ENCODE results near the gene RIC8B. TPM values are rescaled to one million over a fixed set of nuclear protein-coding genes. Genes with fewer than 3 reads are reported as not detected.

The RIC8B gene
- total RNA-seq, 1 donor from 2014 or later = 22.1 TPM

GRCh38 chr12:106907411-106907810 is 132.9 kb downstream of the RIC8B start:
- Mint-ChIP-seq H3K9me3 (peaks cover 5% of the 10 kb centered on the region), H3K36me3 (no peaks in the 10 kb centered on the region), H3K4me1 (ENCODE audit: unreplicated experiment) (peaks cover 9% of the 10 kb centered on the region), H3K4me3 (no peak overlapping the region), H3K27me3 (peaks cover 26% of the 10 kb centered on the region), H3K27ac (no peak overlapping the region)
- DNase-seq (ENCODE audit: extremely low spot score, unreplicated experiment) = no peak
- peak; percentile 41 for TF ChIP-seq CTCF (conservative IDR thresholded peaks at IDR 0.05)

GRCh38 chr12:106907846-106908245 is 133.4 kb downstream of the RIC8B start:
- Mint-ChIP-seq H3K27ac (no peak overlapping the region), H3K27me3 (peaks cover 22% of the 10 kb centered on the region), H3K4me1 (ENCODE audit: unreplicated experiment) (peaks cover 6% of the 10 kb centered on the region), H3K9me3 (peaks cover 5% of the 10 kb centered on the region), H3K4me3 (no peak overlapping the region), H3K36me3 (no peaks in the 10 kb centered on the region)
- TF ChIP-seq CTCF (conservative IDR thresholded peaks at IDR 0.05) = no peak
- DNase-seq (ENCODE audit: extremely low spot score, unreplicated experiment) = no peak

GRCh38 chr12:106908561-106908960 is 134.1 kb downstream of the RIC8B start:
- no peak overlapping the region for H3K4me3 Mint-ChIP-seq
- no peak for DNase-seq (ENCODE audit: extremely low spot score, unreplicated experiment)
- no peak overlapping the region for H3K27ac Mint-ChIP-seq
- H3K9me3 Mint-ChIP-seq = peaks cover 5% of the 10 kb centered on the region
- no peaks in the 10 kb centered on the region for H3K36me3 Mint-ChIP-seq
- peaks cover 15% of the 10 kb centered on the region for H3K27me3 Mint-ChIP-seq
- no peak for TF ChIP-seq CTCF (conservative IDR thresholded peaks at IDR 0.05)
- no peaks in the 10 kb centered on the region for H3K4me1 Mint-ChIP-seq (ENCODE audit: unreplicated experiment)

GRCh38 chr12:106910202-106910601 is 135.7 kb downstream of the RIC8B start:
- TF ChIP-seq CTCF (conservative IDR thresholded peaks at IDR 0.05) = no peak
- Mint-ChIP-seq H3K4me1 (ENCODE audit: unreplicated experiment) (no peaks in the 10 kb centered on the region), H3K27ac (no peak overlapping the region), H3K4me3 (no peak overlapping the region), H3K36me3 (no peaks in the 10 kb centered on the region), H3K9me3 (peaks cover 5% of the 10 kb centered on the region), H3K27me3 (peaks cover 13% of the 10 kb centered on the region)
- DNase-seq (ENCODE audit: extremely low spot score, unreplicated experiment) = no peak

GRCh38 chr12:106911581-106911980 is 137.1 kb downstream of the RIC8B start:
- no peaks in the 10 kb centered on the region for H3K36me3 Mint-ChIP-seq
- no peaks in the 10 kb centered on the region for H3K4me1 Mint-ChIP-seq (ENCODE audit: unreplicated experiment)
- H3K9me3 Mint-ChIP-seq = peaks cover 4% of the 10 kb centered on the region

More at GRCh38 chr12:106911581-106911980, 137.1 kb downstream of the RIC8B start:
- Mint-ChIP-seq H3K27me3 (peaks cover 9% of the 10 kb centered on the region), H3K4me3 (no peak overlapping the region), H3K27ac (no peak overlapping the region)
- no peak for DNase-seq (ENCODE audit: extremely low spot score, unreplicated experiment)
- TF ChIP-seq CTCF (conservative IDR thresholded peaks at IDR 0.05) = no peak

Measured in type B pancreatic cell (in vitro differentiated cells).